Neutrophil (primary cell): ENCODE measurements around the gene ENTPD8.

ENCODE experiments used
- H3K27ac ChIP-seq: fragments of 200-600 bp; sonication (generic); 2 replicates; pipeline ENCODE4 v1.5.1; 2016; ENCODE audit warnings: mild to moderate bottlenecking, moderate library complexity
- H3K27me3 ChIP-seq: fragments of 200-600 bp; sonication (generic); 2 replicates; pipeline ENCODE4 v1.6.0; 2016; ENCODE audit warnings: mild to moderate bottlenecking
- H3K36me3 ChIP-seq: fragments of 200-600 bp; sonication (generic); 2 replicates; pipeline ENCODE4 v1.5.1; 2017
- H3K4me1 ChIP-seq, 2 experiments: fragments of 200-600 bp in 1 of 2; sonication (generic) in 1 of 2; 1 replicate in 1 of 2; 2 replicates in 1 of 2; pipeline versions ENCODE4 v1.5.1 to v1.6.1; 2013 to 2016; ENCODE audit warnings: low read depth in 1 of 2, low read length in 1 of 2, mild to moderate bottlenecking in 1 of 2, moderate library complexity in 1 of 2; ENCODE audit not compliant: control insufficient read depth in 1 of 2, insufficient read depth in 1 of 2
- H3K4me3 ChIP-seq, 2 experiments: fragments of 200-600 bp in 1 of 2; sonication (generic) in 1 of 2; 1 replicate in 1 of 2; 2 replicates in 1 of 2; pipeline ENCODE4 v1.5.1; 2013 to 2016; ENCODE audit warnings: low read depth in 1 of 2, low read length in 1 of 2, mild to moderate bottlenecking in 1 of 2, moderate library complexity in 1 of 2
- H3K9me3 ChIP-seq: fragments of 200-600 bp; sonication (generic); 2 replicates; pipeline ENCODE4 v1.5.1; 2016
- TF ChIP-seq, protein P1 (sequence below): fragments of 200-600 bp; sonication (generic); IDR thresholded peaks from 2 replicates; pipeline ENCODE4 v1.5.1; 2016; ENCODE audit warnings: antibody characterized with exemption

The ENTPD8 gene

DNA sequence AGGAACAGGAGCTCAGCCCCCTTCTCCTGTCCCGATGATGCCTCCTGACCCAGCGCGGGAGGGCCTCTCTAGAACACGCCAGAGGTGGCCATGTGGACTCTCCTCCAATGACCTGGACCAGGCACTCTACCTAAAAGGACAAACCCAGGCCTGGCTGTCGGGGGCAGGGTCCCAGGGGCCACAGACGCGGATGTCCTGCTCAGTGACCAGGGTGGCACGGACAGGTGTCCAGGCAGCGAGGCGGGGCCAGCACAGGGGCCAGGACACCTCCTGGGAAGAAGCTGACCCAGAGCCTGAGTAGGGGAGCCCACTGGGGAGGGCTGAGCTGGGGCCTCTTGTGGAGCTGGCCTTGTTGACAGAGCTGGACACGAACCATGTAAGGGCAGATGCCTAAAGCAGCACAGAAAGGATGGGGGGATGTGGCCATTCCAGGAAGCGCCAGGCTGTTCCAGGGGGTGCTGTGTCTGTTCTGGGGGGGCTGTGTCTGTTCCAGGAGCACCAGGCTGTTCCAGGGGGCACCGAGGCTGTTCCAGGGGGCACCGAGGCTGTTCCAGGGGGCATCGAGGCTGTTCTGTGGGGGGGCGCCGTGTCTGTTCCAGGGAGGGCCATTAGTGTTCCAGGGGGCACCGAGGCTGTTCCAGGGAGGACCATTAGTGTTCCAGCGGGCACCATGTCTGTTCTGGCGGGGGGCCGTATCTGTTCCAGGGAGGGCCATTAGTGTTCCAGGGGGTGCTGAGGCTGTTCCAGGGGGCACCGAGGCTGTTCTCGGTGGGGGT is 48.7 kb downstream of the ENTPD8 start:
- peaks cover 6% of the 10 kb centered on the region for H3K36me3 ChIP-seq
- H3K27ac ChIP-seq: no peak overlapping the region
- no peaks in the 10 kb centered on the region for H3K27me3 ChIP-seq
- no peaks in the 10 kb centered on the region for H3K4me1 ChIP-seq
- TF ChIP-seq, protein P1, sequence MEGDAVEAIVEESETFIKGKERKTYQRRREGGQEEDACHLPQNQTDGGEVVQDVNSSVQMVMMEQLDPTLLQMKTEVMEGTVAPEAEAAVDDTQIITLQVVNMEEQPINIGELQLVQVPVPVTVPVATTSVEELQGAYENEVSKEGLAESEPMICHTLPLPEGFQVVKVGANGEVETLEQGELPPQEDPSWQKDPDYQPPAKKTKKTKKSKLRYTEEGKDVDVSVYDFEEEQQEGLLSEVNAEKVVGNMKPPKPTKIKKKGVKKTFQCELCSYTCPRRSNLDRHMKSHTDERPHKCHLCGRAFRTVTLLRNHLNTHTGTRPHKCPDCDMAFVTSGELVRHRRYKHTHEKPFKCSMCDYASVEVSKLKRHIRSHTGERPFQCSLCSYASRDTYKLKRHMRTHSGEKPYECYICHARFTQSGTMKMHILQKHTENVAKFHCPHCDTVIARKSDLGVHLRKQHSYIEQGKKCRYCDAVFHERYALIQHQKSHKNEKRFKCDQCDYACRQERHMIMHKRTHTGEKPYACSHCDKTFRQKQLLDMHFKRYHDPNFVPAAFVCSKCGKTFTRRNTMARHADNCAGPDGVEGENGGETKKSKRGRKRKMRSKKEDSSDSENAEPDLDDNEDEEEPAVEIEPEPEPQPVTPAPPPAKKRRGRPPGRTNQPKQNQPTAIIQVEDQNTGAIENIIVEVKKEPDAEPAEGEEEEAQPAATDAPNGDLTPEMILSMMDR: no peak
- no peaks in the 10 kb centered on the region for H3K9me3 ChIP-seq
- H3K4me3 ChIP-seq: no peak overlapping the region

DNA sequence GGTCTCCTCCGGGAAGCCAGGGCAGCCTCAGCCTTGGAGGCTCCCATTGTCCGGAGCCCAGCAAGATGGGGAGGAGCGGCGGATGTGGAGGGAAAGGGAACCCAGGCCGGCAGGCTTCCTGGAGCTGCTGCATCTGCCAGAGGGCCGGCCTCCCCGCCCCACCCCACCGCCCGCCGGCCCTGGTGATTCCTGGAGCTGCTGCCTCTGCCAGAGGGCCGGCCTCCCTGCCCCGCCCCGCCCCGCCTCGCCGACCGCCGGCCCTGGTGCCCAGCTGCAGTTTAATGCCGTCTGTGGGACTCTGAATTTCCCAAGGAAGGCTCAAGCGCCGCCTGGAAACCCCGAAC is 49.8 kb downstream of the ENTPD8 start:
- Histone ChIP-seq H3K4me3 (no peak overlapping the region), H3K27me3 (no peaks in the 10 kb centered on the region), H3K9me3 (no peaks in the 10 kb centered on the region), H3K4me1 (no peaks in the 10 kb centered on the region), H3K27ac (no peak overlapping the region), H3K36me3 (peaks cover 6% of the 10 kb centered on the region)
- TF ChIP-seq, protein P1: no peak

DNA sequence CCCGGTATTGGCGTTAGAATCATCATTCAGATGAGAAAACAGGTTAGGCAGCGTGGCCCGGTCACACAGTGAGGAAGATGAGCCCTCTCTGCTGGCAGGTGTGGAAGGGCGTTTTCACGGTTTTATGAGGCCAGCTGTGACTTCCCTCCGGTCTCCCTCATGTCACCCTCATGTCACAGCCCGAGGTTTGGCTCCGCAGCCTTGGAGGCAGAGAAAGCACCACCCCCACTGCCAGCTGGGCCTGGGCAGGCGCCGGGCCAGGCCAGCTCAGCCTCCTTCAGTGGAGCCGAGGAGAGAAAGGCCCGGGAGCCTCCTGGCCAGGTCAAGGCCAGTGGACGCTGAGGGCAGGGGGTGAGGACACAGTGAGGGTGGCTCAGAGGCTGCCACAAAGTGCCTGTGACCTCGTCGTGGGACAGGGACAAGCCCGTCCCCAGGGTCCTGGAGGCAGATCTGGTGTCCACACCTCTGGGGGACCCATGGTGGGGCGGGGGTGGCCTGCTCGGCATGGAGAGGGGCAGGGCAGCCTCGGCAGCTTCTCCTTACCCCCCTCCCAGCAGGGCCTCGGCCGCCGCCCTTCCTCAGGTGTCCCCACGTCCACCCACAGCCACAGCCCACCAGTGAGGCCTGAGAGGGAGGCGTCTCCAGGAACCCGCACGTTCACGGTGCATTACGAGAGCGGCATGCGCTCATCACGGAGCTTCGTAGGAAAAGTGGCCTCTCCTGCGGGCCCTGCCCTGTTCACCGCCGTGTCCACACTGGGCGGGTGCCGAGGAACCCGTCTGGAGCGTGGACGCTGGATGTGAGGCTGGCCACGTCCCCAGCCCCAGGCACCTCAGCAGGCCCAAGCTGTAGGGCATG is 50.4 kb downstream of the ENTPD8 start:
- Histone ChIP-seq H3K27me3 (no peaks in the 10 kb centered on the region), H3K27ac (no peak overlapping the region), H3K36me3 (peaks cover 6% of the 10 kb centered on the region), H3K4me3 (no peak overlapping the region), H3K9me3 (no peaks in the 10 kb centered on the region), H3K4me1 (no peaks in the 10 kb centered on the region)
- TF ChIP-seq, protein P1: no peak

DNA sequence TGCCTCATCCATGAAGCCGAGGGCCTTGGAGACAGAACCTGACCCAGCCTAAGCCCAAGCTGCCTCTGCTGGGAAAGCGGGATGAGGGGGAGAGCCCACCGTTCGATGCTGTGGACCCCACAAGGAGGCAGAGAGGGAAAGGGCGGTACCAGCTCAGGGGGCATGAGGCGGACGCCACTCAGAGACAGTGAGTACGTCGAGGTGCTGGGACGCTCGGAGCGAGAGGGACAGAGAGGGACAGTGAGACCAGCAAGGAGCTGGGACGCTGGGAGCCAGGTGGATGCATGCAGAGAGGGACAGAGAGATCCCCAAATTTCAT is 51.8 kb downstream of the ENTPD8 start:
- no peaks in the 10 kb centered on the region for H3K27me3 ChIP-seq
- TF ChIP-seq, protein P1: no peak
- H3K4me1 ChIP-seq: no peaks in the 10 kb centered on the region
- H3K4me3 ChIP-seq: no peak overlapping the region
- no peak overlapping the region for H3K27ac ChIP-seq
- no peaks in the 10 kb centered on the region for H3K9me3 ChIP-seq
- peaks cover 6% of the 10 kb centered on the region for H3K36me3 ChIP-seq

DNA sequence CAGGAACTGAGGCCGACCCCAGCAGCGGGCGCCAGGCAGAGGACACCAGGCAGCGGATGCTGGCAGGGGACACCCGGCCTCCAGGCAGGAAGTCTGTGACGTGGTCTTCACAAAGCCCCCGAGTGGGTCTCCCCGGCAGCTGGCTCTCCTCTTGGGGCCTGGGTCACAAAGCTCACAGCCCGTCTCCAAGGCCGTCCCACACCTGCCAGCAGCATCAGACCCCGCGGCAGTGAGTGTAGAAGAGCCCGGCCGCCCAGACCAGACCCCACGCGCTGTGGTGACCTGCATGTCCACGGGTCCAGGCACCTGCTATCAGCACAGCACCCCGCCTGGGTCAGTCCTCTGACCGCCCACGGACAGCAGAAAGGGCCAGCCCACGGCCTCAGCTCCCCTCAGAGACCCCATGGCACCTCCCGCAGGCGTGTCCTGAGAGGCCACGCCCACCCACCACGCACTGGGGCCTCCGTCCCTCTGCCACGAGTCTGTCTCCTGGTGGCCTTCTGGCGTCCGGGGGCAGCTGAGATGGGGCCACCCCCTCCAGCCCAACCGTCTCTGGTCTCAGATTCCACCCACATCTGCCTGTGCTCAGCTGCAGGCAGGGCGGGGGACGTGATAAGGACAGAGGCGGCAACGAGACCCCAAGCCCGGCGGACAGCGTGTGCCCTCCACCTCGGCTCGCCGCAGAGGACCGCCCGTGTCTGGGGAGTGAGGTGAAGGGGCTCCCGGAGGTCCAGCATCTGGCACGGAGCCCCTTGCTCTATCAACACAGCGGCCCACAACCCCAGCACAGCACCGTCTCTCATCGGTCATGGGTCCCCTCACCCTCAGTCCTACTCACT is 52.3 kb downstream of the ENTPD8 start:
- no peaks in the 10 kb centered on the region for H3K27me3 ChIP-seq
- H3K36me3 ChIP-seq: peaks cover 6% of the 10 kb centered on the region
- H3K9me3 ChIP-seq: no peaks in the 10 kb centered on the region
- H3K27ac ChIP-seq: no peak overlapping the region
- no peak overlapping the region for H3K4me3 ChIP-seq
- no peaks in the 10 kb centered on the region for H3K4me1 ChIP-seq
- TF ChIP-seq, protein P1: no peak
